ENCODE data around the gene SBNO1.

Gene SBNO1

GRCh38 chr12:123289911-123290310 is 74.7 kb downstream of the SBNO1 start:
- Histone ChIP-seq H3K4me1 (ENCODE audit: control insufficient read depth, insufficient read depth, low read length, unreplicated experiment) (no peaks in the 10 kb centered on the region), H3K27me3 (ENCODE audit: insufficient read depth, low read length) (no peaks in the 10 kb centered on the region), H3K27ac (ENCODE audit: low read depth, low read length) (no peak overlapping the region), H2AFZ (ENCODE audit: low read length, unreplicated experiment) (no peak overlapping the region), H3K79me2 (ENCODE audit: control insufficient read depth, insufficient read depth, low read length, unreplicated experiment) (no peaks in the 10 kb centered on the region), H3K4me3 (ENCODE audit: low read depth, low read length) (no peak overlapping the region), H3K36me3 (ENCODE audit: insufficient read depth, low read length) (0 out of 2 replicates have a peak, but pooled peaks cover 11% of the 10 kb centered on the region)

- Histone ChIP-seq H3K36me3 (ENCODE audit: insufficient read depth, low read length) (0 out of 2 replicates have a peak, but pooled peaks cover 11% of the 10 kb centered on the region), H3K27ac (ENCODE audit: low read depth, low read length) (no peak overlapping the region), H3K4me3 (ENCODE audit: low read depth, low read length) (no peak overlapping the region), H3K79me2 (ENCODE audit: control insufficient read depth, insufficient read depth, low read length, unreplicated experiment) (no peaks in the 10 kb centered on the region), H2AFZ (ENCODE audit: low read length, unreplicated experiment) (no peak overlapping the region), H3K27me3 (ENCODE audit: insufficient read depth, low read length) (no peaks in the 10 kb centered on the region), H3K4me1 (ENCODE audit: control insufficient read depth, insufficient read depth, low read length, unreplicated experiment) (no peaks in the 10 kb centered on the region)
These were observed 75.8 kb downstream of the SBNO1 start for GRCh38 chr12:123288751-123289346.

GRCh38 chr12:123286652-123287373 is 77.8 kb downstream of the SBNO1 start:
- Histone ChIP-seq H3K27ac (ENCODE audit: low read depth, low read length) (no peak overlapping the region), H3K4me1 (ENCODE audit: control insufficient read depth, insufficient read depth, low read length, unreplicated experiment) (no peaks in the 10 kb centered on the region), H3K36me3 (ENCODE audit: insufficient read depth, low read length) (0 out of 2 replicates have a peak, but pooled peaks cover 6% of the 10 kb centered on the region), H2AFZ (ENCODE audit: low read length, unreplicated experiment) (no peak overlapping the region), H3K27me3 (ENCODE audit: insufficient read depth, low read length) (no peaks in the 10 kb centered on the region), H3K4me3 (ENCODE audit: low read depth, low read length) (no peak overlapping the region), H3K79me2 (ENCODE audit: control insufficient read depth, insufficient read depth, low read length, unreplicated experiment) (no peaks in the 10 kb centered on the region)

DNA sequence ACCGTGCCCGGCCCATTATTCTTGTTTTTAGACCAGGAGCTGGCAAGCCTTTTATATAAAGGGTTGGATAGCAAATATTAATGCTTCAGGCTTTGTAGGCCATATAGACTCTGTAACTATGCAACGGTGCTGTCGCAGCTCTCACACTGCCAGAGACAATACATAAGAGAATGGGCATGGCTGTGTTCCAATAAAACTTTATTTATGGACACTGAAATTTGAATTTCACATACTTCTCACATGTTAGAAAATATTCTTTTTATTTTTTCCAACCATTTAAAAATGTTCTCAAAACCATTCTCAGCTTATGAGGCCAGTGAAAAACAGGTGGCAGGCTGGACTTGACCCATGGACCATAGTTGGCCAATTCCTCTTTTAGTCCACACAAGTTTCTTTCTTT is 80.0 kb downstream of the SBNO1 start:
- H3K36me3 ChIP-seq (ENCODE audit: insufficient read depth, low read length) = 0 out of 2 replicates have a peak, but pooled peaks cover 6% of the 10 kb centered on the region
- H3K4me1 ChIP-seq (ENCODE audit: control insufficient read depth, insufficient read depth, low read length, unreplicated experiment) = no peaks in the 10 kb centered on the region
- no peak overlapping the region for H2AFZ ChIP-seq (ENCODE audit: low read length, unreplicated experiment)

GRCh38 chr12:123283461-123283860 is 81.2 kb downstream of the SBNO1 start:
- no peaks in the 10 kb centered on the region for H3K36me3 ChIP-seq (ENCODE audit: insufficient read depth, low read length)
- H3K27ac ChIP-seq (ENCODE audit: low read depth, low read length) = no peak overlapping the region
- H2AFZ ChIP-seq (ENCODE audit: low read length, unreplicated experiment) = no peak overlapping the region
- H3K27me3 ChIP-seq (ENCODE audit: insufficient read depth, low read length) = no peaks in the 10 kb centered on the region
- no peaks in the 10 kb centered on the region for H3K4me1 ChIP-seq (ENCODE audit: control insufficient read depth, insufficient read depth, low read length, unreplicated experiment)
- no peak overlapping the region for H3K4me3 ChIP-seq (ENCODE audit: low read depth, low read length)
- H3K79me2 ChIP-seq (ENCODE audit: control insufficient read depth, insufficient read depth, low read length, unreplicated experiment) = no peaks in the 10 kb centered on the region

More for the DNA sequence above, 80.0 kb downstream of the SBNO1 start:
- H3K27me3 ChIP-seq (ENCODE audit: insufficient read depth, low read length) = no peaks in the 10 kb centered on the region
- no peak overlapping the region for H3K27ac ChIP-seq (ENCODE audit: low read depth, low read length)
- H3K79me2 ChIP-seq (ENCODE audit: control insufficient read depth, insufficient read depth, low read length, unreplicated experiment) = no peaks in the 10 kb centered on the region
- H3K4me3 ChIP-seq (ENCODE audit: low read depth, low read length) = no peak overlapping the region

- no peaks in the 10 kb centered on the region for H3K79me2 ChIP-seq (ENCODE audit: control insufficient read depth, insufficient read depth, low read length, unreplicated experiment)
- no peaks in the 10 kb centered on the region for H3K27me3 ChIP-seq (ENCODE audit: insufficient read depth, low read length)
- H3K36me3 ChIP-seq (ENCODE audit: insufficient read depth, low read length) = no peaks in the 10 kb centered on the region
- no peak overlapping the region for H2AFZ ChIP-seq (ENCODE audit: low read length, unreplicated experiment)
- H3K4me3 ChIP-seq (ENCODE audit: low read depth, low read length) = no peak overlapping the region
- H3K4me1 ChIP-seq (ENCODE audit: control insufficient read depth, insufficient read depth, low read length, unreplicated experiment) = no peaks in the 10 kb centered on the region
- H3K27ac ChIP-seq (ENCODE audit: low read depth, low read length) = no peak overlapping the region
These were observed 82.5 kb downstream of the SBNO1 start for GRCh38 chr12:123282111-123282510.

- Histone ChIP-seq H3K4me3 (ENCODE audit: low read depth, low read length) (no peak overlapping the region), H3K27me3 (ENCODE audit: insufficient read depth, low read length) (no peaks in the 10 kb centered on the region), H3K27ac (ENCODE audit: low read depth, low read length) (no peak overlapping the region), H3K79me2 (ENCODE audit: control insufficient read depth, insufficient read depth, low read length, unreplicated experiment) (no peaks in the 10 kb centered on the region), H3K4me1 (ENCODE audit: control insufficient read depth, insufficient read depth, low read length, unreplicated experiment) (no peaks in the 10 kb centered on the region), H3K36me3 (ENCODE audit: insufficient read depth, low read length) (no peaks in the 10 kb centered on the region), H2AFZ (ENCODE audit: low read length, unreplicated experiment) (no peak overlapping the region)
These were observed 83.7 kb downstream of the SBNO1 start for GRCh38 chr12:123280971-123281370.

GRCh38 chr12:123278101-123278627 is 86.5 kb downstream of the SBNO1 start:
- Histone ChIP-seq H3K4me1 (ENCODE audit: control insufficient read depth, insufficient read depth, low read length, unreplicated experiment) (no peaks in the 10 kb centered on the region), H3K27me3 (ENCODE audit: insufficient read depth, low read length) (no peaks in the 10 kb centered on the region), H2AFZ (ENCODE audit: low read length, unreplicated experiment) (no peak overlapping the region), H3K36me3 (ENCODE audit: insufficient read depth, low read length) (no peaks in the 10 kb centered on the region), H3K4me3 (ENCODE audit: low read depth, low read length) (no peak overlapping the region), H3K27ac (ENCODE audit: low read depth, low read length) (no peak overlapping the region), H3K79me2 (ENCODE audit: control insufficient read depth, insufficient read depth, low read length, unreplicated experiment) (no peaks in the 10 kb centered on the region)

DNA sequence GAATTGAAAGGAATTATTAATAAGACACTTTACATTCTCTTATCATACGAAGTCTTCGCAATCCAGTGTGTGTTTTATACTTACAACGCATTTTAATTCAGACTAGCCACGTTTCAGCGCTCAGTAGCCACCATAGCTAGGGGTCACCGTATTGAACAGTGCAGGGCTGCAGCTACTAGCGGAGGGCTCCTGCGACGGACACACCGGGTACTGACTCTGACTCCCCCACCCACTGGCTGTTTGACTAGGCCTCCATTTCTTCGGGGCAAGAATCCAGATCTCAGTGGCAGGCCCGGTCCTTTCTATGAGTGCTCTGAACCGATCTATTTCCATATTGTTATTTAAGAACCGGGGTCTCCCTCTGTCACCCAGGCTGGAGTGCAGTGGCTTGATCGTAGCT is 91.5 kb downstream of the SBNO1 start:
- no peak overlapping the region for H2AFZ ChIP-seq (ENCODE audit: low read length, unreplicated experiment)
- H3K79me2 ChIP-seq (ENCODE audit: control insufficient read depth, insufficient read depth, low read length, unreplicated experiment) = peaks cover 37% of the 10 kb centered on the region
- H3K27ac ChIP-seq (ENCODE audit: low read depth, low read length) = no peak overlapping the region
- H3K4me1 ChIP-seq (ENCODE audit: control insufficient read depth, insufficient read depth, low read length, unreplicated experiment) = peaks cover 16% of the 10 kb centered on the region
- no peaks in the 10 kb centered on the region for H3K27me3 ChIP-seq (ENCODE audit: insufficient read depth, low read length)
- no peaks in the 10 kb centered on the region for H3K36me3 ChIP-seq (ENCODE audit: insufficient read depth, low read length)
- no peak overlapping the region for H3K4me3 ChIP-seq (ENCODE audit: low read depth, low read length)

DNA sequence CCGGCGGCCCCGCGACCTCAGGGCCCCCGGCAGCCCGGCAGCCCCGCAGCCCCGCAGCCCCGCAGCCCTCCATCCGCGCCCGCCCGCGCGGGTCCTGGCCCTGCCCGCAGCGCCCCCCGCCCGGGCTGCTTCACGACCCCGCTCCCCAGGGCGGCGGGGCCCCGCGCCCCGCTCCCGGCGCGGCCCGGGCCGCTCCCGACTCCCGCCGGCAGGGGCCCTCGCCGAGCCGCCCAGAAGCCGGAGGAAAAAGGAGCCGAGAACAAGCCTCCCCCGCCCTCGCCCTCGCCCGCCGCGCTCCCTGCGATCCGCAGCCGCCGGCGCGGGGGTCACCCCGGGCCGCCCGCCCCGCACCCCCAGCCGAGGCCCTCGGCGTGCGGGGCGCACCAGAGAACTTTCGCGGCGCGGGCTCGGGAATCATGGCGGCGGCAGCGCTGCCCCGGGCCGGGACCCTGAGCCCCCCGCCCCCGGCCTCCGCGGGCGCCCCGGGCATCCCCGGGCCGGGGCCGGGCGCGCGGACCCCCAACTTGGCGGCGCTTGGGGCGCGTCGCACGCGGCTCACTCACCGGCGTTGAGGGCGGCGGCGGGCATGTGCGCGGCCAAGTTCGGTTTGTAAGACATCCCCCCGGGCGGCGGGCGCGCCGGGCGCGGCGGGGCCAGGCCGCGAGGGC is 93.5 kb downstream of the SBNO1 start:
- H2AFZ ChIP-seq (ENCODE audit: low read length, unreplicated experiment) = peak overlapping the region; percentile 85

More for the DNA sequence above, 93.5 kb downstream of the SBNO1 start:
- peaks cover 56% of the 10 kb centered on the region for H3K79me2 ChIP-seq (ENCODE audit: control insufficient read depth, insufficient read depth, low read length, unreplicated experiment)
- no peaks in the 10 kb centered on the region for H3K36me3 ChIP-seq (ENCODE audit: insufficient read depth, low read length)
- no peaks in the 10 kb centered on the region for H3K27me3 ChIP-seq (ENCODE audit: insufficient read depth, low read length)
- peak overlapping the region; percentile 92 for H3K4me3 ChIP-seq (ENCODE audit: low read depth, low read length)
- peaks cover 16% of the 10 kb centered on the region for H3K4me1 ChIP-seq (ENCODE audit: control insufficient read depth, insufficient read depth, low read length, unreplicated experiment)
- H3K27ac ChIP-seq (ENCODE audit: low read depth, low read length) = no peak overlapping the region

All from ACC112 (cell line).